HG02763 (cell line): Measurements from ENCODE around the gene PLIN1.

Source experiments
- ATAC-seq: cut with Tn5 transposase; IDR thresholded peaks from one replicate; pipeline ENCODE4 v1.9.1; 2021; ENCODE audit warnings: mild to moderate bottlenecking, moderate library complexity; ENCODE audit not compliant: unreplicated experiment

Gene PLIN1

DNA sequence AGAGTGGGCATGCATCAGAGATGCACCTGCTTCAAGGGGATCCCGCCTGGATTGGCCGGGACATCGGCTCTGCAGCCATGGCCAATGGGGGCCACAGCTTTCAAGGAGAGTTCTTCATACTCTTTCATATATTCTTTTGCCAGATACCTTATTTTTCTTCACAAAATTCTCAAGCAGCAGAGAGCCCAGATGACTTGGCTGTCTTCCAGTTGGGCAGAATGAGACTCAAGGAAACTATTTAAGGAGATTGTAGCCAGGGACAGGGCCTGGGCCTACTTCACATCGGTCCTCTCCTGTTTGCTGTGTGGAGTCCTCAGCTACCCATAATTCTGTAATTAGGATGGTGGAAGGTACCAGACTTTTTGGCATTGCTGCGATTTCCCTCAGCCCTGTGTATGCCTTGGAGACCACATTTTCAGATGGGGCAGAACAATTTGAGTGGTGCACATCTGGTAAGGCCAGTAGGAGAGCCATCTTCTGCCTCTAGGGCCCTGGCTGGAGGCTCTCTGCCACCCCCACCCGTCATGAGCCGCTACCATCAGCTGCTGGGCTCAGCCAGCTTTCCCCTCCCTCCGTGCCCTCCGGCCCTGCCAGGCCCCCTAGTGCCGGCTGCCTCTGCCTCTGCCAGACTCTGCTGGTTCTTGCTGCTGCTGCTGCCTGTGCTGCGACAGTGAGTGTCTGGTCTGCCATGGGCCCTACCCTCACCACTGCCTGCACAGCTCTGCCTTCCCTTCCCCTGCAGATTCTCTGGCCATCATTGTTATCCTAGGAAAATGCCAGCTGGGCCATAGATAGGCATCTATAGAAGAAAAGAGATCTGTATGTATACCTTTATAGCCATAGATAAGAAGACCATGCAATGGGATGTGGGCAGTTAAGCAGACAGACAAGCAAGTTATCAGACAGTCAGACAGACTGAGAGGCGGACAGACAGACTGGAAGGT, 6.7 kb downstream of the PLIN1 start:
- ATAC-seq: no peak

DNA sequence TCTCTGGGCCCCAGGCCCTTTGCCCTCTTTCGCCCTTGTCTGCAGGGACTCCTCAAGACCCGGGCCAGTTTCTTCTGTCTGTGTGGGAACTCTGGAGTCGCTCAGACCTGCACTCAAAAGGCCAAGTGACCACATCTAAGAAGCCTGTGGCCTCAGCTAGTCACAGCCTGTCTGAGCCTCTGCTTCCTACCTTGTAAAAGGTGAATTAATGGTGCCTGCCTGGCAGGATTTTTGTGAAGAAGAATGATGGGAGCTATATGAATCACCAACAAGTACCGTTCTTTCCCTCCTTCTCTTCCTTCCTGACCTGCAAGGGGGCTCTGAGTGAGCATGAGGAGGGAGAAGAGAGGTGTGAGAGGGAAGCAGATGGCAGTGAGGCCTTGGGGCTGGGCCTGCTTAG, 7.5 kb downstream of the PLIN1 start:
- no peak for ATAC-seq

DNA sequence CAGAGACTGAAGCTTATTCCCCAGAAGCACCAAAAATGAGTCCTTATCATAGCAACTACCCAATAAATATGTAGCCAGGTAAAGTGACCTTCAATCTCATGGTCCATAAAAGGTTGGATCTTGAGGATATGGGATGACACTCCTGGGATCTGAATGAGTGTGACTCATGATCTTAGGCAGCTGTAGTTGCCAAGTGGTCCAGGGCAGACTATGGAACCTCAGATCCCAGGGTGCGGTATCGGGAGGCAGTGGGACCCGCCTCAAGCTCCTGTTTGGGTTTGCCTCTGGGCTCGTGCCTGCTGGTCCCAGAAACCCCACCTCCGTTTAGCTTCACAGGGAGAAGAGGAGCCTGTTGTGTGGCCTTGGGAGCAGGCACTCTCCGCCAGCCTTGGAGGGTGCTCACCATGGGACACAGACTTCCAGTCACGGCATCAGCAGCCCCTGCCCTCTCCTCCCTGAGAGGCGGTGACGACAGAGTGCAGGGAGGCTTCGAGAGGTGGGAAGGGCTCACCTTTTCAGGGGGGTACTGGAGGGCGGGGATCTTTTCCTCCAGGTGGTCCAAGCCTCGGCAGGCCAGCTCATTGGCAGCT, 8.1 kb downstream of the PLIN1 start:
- ATAC-seq: no peak

DNA sequence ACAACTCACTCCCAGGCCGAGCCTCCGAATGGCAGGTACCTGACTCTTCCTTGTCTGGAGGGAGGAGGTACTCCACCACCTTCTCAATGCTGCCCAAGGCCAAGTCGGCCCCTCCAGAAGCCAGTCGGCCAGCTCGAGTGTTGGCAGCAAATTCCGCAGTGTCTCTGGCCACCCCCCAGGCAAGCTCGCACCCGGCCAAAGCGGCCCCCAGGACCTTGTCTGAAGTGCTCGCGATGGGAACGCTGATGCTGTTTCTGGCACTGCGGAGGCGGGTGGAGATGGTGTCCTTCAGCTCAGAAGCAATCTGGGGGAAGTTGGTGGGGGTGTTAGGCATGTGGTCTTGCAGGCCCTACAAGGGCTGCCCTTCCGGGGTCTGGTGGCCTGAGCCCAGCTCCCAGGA, 9.2 kb downstream of the PLIN1 start:
- no peak for ATAC-seq

DNA sequence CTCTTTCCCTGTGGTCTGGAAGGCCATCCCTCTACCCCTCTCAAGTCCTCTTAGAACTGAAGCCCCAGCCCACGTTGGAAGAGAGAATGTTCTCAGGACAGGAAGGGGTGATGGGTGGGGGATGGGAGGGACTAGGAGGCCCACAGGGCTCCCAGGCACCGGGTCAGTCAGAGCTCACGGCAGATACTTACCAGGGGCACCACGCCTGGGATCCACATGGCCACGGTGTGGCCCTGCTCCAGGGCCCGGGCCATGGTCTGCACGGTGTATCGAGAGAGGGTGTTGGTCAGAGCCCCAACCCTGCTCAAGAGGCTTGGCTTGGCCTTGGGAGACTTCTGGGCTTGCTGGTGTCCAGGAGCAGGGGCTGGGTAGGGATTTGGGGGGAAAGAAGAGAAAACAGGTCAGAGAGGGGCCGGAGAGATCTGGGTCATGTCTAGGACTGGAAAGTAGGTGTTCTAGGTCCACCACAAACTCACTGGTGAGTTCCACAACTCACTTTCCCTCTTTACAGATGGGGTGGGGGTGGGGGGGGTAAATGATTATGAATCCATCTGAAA, 9.8 kb downstream of the PLIN1 start:
- ATAC-seq: no peak

DNA sequence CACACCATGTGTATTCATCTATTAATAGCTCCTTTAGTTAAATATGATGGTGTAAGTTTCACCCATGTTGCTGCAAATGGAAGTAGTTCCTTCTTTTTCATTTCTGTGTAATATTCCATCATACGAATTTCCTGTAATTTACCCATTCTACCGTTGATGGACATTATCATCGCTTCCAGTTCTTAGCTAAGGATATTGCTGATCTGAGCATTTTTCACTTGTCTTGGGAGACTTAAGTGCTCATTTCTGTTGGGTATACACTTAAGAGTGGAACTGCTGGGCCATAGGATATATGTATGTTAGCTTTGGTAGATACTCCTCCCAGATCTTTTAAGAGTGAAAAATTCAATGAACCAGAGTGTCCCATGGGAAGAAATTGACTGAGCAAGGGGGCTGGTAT, 11.0 kb downstream of the PLIN1 start:
- no peak for ATAC-seq

DNA sequence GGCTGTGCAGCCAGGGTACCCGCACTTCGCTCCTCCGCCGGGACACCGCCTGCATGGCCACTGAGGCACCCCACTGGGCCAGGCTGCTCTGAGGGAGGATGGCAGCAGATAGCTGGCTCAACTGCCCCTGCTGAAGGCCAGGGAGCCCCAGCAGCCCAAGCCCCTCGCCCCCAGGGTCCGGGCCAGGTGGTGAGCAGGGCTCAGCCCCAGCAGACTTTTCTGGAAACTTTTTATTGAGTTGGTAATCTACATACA, 11.5 kb downstream of the PLIN1 start:
- no peak for ATAC-seq

DNA sequence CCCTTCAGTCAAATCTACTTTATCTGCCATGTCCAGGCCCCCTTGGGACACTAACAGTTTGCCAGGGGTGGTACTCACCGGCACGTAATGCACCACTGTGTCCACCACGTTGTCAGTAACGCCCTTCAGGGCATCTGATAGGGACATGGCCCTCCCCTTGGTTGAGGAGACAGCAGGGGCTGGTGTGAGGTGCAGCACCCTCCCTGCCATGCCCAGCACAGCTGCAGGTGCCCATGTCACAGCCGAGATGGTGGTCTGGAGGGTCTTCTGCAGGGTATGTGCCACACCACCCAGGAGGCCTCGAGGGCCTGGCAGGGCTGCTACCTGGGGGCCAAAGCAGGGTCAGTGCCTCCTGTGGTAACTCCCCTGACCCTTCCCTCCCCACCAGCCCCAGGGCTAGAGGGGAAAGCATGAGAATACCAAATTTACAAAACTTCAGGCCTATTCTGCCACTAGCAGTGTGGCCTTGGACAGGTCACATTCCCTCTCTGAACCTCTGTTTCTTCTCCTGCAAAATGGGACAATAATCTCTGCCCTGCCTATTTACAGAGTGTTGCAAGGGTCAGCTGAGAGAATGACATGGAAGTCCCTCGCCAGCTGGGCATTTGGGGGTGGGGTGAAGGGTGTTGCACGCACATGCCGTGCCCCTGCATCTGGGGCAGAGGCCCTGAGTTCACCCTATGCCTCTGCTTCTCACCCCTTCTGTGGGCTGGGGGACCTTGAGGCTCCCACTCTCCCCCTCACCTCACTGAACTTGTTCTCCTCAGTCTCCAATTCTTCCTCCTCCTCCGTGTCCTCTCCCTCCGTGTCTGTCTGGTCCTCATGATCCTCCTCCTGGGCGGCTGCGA, 12.1 kb downstream of the PLIN1 start:
- ATAC-seq: no peak

DNA sequence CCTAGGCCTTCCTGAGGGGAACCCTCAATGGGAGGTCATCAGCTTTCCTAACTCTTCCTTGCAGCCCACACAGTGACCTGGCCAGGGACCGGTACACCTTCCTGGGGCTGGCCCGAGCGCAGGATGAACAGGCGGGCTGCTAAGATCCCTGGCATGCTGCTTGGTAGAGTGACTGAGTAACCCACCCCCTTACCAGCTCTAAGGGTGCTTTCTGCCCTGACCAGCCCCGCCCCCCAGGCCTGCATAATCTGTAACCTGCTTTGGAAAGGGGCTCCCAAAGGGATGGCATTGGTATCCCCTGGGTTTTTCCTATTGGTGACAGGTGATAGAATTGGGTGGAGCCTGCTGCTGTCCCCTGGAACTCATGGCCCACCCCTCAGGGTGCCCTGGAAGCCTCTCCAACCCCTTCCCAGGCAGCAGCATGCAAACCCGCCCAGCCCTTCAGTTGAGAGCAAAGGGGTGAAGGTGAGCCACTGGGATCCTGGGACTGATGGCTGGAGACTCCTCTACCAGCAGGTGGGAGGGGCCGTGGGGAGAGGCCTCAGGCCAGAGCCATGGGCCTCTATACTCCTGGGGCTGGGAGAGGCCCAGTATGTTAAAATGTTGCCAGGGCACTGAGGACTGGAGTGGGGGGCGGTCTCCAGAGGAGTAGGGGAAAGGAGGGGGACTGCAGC, 12.8 kb downstream of the PLIN1 start:
- no peak for ATAC-seq

DNA sequence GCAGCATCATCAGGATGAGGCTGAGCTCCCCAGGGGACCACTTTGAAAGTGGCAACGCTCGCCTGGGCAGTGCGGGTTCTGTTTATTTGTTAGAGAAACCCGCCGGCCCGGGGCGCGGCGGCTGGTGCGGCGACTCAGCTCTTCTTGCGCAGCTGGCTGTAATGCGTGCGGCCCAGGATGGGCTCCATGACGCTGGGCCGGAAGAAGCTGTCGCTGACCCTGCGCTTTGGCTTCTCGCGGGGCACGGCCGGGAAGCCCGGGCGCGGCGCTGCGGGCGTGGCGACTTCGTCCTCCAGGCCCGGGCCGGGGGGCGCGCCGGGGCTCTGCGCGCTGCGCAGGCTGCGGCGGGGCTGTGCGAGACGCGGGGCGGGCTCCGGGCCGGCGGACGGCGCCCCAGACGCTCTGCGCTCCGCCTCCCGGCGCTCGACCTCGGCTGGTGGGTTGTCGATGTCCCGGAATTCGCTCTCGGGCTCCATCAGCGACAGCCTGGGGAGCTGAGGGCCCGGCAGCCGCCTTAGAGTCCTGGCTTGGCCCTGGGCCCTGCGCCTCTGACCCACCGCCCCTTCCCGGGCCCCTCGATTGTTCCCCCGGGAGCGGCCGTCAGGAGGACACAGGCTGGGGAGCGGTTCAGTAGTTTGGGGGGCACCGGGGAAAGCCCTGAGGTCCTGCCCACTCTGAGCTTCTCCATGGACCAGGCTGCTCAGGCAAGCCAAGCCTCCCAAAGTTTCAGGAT, 13.6 kb downstream of the PLIN1 start:
- ATAC-seq: no peak

DNA sequence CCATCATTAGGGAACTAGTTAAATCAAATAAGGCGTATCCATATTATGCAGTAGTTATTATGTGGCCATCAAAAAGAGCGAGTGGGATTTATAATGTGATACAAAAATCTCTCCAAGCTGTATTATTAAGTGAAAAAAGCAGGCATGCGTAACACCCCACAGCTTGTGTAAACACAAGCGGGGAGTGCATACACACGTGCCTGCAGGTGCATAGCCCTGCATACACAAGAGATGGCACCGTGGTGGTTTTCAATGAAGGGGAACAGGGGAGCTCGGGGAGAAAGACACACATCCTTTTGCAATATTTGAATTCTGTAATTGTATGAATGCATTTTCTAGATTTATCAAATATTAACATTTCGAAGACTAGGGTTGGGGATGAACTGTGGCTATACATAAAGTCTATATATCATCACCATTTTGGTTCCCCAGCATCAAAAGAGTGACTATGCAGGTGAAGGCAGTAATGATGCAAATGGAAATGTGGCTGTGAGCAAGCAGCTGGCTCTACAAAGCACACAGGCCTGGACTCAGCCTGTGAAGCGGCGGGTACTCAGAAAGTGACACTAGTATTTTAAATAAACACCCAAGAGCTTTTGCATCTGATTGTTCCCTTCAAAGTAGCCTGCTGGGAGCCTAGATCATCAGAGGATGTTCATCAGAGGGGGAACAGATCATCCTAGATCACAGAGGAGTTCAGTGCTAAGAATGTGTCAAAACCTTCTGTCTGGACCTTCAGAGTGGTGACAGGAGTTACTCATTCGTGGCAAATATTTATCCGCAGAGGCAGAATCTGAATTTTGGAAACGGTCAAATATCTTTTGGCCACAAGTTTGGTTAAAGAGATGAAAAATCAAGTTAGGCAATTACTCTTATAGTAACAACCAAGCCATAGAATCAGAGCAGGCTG, 14.5 kb downstream of the PLIN1 start:
- no peak for ATAC-seq

DNA sequence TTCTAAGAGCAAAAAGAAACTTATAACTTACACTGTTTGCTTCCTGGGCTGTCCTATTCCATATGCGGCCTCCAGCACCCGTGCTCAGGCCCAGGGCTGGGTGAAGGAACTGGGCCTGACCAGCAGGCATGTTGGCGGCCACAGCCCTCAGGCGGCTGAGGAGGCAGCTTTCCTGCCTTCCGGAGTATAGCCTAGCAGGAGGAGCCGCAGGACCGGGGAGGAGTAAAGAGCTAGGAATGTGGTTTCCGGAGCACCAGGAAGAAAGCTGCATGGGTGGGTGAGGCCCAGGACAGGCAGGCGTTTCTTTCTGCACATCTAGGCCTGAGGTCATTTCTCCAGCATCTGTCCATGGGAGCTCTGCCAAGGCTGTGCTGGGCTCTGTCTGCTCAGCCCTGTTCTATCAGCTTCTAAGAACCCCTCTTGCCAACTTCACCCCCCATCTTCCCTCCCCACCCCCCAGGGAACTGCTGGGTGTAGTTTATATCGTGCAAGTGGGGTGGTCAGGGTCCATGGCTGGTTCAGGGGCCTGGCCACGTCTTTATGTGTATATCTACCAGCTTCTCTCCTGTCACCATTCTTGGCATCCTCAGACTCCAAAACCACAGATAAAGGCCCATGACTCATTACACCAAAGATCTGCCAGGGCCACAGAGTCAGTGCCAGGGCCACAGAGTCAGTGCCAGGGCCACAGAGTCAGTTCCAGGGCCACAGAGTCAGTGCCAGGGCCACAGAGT, 16.1 kb downstream of the PLIN1 start:
- no peak for ATAC-seq

DNA sequence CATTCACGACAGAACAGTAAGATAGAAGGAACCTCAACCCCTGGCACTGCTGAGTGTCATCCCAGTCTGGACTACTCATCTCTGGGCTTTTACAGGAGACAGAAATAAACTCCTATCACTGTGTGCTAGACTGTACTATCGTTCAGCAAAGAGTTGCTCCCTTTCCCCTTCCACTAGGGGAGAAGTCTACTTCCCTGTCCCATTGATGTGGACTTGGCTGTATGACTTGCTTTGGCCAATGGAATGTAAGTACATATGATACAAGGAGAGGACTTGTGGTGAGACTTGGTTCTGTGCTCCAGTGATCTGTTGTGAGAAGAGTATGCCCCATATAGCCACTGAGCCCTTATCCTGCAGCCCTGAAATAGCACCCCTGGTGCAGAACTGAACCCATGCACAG, 18.6 kb downstream of the PLIN1 start:
- no peak for ATAC-seq

DNA sequence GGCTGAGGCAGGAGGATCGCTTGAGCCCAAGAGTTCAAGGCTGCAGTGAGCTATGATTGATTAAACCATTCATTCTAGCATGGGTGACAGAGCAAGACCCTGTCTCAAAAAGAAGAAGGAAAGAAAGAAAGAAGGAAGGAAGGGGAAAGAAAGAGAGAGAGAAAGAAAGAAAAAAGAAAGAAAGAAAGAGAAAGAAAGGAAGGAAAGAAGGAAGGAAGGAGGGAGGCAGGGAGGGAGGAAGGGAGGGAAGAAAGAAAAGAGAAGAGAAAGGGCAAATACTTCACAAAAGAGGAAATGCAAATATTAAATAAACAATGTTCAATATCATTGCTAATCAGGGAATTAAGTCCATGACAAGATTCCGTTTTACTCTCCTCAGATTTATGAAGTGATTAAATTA, 19.9 kb downstream of the PLIN1 start:
- no peak for ATAC-seq

DNA sequence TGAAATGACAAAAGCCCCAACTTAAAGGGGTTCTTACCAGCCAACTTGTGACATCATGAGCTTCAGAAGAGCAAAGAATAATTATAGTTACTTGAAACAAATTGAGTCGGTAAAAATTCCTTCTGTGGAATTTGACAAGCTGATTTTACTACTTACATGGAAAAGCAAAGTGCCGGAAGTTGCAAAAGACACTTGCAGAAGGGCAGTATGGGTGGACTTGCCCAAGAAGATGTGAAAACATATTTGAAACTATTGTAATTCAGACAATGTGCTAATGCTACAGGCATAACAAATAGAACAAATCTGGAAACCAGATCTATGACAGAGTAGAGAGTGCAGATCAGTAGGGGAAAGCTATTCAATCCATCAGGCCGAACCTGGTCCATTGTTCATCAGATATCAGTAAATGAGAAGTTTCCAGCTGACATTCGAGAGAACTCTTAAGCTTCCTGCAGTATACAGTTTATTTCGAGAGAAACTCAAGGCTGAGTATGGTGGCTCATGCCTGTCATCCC, 21.4 kb downstream of the PLIN1 start:
- no peak for ATAC-seq

DNA sequence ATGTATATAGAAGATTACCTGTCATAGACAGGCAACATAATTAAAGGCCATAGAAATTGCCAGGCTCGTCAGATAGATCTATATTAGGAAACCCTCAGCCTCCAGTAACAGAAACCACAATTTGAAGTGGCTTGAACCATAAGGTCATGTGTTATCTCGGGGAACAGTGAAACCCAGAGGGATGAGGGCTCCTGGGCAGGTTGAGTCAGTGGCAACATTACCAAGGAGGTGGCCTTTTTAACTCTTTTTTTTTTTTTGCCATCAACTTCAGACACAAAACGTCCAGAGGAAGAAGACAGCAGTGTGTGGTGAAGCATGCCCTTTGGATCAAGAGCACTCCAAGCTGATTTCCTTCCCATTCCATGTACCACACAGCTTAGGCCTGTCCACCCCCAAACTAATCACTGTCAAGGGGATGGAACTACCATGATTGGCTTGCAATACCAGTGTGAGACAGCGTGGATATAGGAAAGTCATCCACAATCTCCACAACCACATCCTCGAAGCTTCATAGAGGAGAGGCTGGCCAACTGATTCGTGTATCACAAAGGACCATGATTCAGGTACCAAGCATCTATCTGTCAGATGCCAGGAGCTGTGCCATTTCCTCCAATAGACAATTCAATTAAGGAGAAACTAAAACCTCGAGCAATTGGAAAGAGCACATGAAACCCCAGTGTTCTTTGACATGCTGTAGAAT, 22.9 kb downstream of the PLIN1 start:
- no peak for ATAC-seq

DNA sequence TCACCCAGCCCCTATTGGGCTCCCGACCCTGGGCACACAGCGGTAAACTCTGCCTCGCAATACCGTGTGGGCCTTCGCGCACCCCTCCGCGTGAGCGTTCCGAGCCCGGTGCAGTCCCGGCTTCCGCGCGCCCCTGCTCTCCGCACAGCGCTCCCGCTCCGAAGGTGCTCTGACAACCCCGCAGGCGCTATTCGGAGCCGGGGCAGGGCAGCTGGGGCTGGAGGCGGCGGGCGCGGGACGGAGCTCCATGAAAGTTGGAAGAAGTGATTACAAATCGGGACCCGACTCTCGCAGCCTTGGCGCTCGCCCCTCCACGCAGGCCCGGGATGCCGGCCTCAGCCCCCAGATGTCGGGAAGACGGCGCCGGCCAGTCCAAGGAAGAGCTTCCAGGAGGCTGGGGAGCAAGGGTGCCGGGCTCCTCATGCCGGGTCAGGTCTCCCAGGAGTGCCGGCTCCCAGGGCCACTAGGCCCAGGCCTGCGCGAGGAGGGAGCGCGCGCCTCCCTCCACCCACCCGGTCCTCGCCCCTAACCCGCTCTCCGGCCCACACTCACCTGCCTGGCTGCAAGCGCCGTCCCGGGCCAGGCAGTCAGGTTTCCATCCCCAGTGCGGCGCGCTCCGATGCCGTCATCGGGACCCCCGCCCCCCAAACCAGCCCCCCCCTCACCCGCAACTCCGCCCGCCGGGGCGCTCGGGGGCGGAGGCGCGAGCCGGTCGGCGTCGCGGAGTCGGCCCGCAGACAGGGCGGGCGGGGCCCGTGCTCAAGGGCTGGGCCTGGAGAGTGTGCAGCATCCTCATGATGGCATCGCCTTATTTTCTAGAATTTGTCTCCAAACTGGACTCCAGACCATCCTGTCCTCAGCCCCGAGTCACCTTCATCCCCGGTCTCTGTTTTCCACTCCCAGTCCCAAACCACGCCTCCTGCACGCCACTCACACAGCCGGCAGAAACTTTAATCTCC, 24.0 kb downstream of the PLIN1 start, which contains the start of gene KIF7:
KIF7 (minus strand) TSS at position 621 of the 959 bp plus-strand sequence. CDS start 2,537 bp downstream, outside the sequence.
- ATAC-seq: no peak
